Hepatocyte (in vitro differentiated cells): ENCODE results near the gene IL31.

Source experiments
- CTCF ChIP-seq: fragments of 200-600 bp; sonication (generic); IDR thresholded peaks from 2 replicates; pipeline ENCODE4 v1.5.1; 2016; ENCODE audit warnings: antibody characterized with exemption, mild to moderate bottlenecking; ENCODE audit not compliant: poor library complexity
- EZH2phosphoT487 ChIP-seq: fragments of 200-600 bp; sonication (generic); IDR thresholded peaks from one replicate; pipeline ENCODE4 v1.6.1; 2018; ENCODE audit warnings: antibody characterized with exemption, mild to moderate bottlenecking, low read depth, moderate library complexity; ENCODE audit not compliant: unreplicated experiment, severe bottlenecking

- TF ChIP-seq EZH2phosphoT487 (no peak), CTCF (no peak)
These were observed 9.5 kb upstream of the IL31 start for GRCh38 chr12:122183588-122183940.
